ENCODE results near the gene PRKCA.
A peak's percentile ranks its signal among the peaks of the same experiment; 100 is the strongest.
"Not testable (repeated sequence)": the region's sequence is repeated elsewhere in the genome, so short reads cannot be mapped to it uniquely, and the experiment has no call there.

The PRKCA gene

DNA sequence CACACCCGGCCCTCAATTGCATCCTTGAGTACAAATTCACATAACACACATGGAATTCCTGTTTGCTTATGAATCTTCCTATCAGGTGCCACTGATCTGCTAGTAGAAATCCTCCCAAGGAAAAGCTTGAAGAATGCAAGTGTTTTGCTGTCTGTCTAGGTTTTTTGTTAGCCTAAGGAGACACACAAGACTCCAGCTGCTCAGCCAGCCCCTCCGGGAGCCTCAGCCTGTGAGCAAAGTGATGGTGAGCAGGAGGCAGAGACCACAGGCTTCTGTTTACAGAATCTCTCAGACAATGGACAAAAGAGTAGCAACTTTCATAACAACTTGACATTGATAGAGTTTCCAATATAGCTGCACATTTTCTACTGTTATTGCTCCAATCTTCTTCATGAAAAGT is 18.4 kb upstream of the PRKCA start:
- no peaks in the 10 kb centered on the region for H3K36me3 ChIP-seq
- no peaks in the 10 kb centered on the region for H3K27me3 ChIP-seq
- no peaks in the 10 kb centered on the region; the same call in 1 of the 2 replicates for H3K9me3 ChIP-seq
- H3K4me3 ChIP-seq (ENCODE audit: low read depth, low read length), result no peak overlapping the region
- DNase-seq, result no peak
- H3K4me1 ChIP-seq, result no peaks in the 10 kb centered on the region
- TF ChIP-seq, protein P1, sequence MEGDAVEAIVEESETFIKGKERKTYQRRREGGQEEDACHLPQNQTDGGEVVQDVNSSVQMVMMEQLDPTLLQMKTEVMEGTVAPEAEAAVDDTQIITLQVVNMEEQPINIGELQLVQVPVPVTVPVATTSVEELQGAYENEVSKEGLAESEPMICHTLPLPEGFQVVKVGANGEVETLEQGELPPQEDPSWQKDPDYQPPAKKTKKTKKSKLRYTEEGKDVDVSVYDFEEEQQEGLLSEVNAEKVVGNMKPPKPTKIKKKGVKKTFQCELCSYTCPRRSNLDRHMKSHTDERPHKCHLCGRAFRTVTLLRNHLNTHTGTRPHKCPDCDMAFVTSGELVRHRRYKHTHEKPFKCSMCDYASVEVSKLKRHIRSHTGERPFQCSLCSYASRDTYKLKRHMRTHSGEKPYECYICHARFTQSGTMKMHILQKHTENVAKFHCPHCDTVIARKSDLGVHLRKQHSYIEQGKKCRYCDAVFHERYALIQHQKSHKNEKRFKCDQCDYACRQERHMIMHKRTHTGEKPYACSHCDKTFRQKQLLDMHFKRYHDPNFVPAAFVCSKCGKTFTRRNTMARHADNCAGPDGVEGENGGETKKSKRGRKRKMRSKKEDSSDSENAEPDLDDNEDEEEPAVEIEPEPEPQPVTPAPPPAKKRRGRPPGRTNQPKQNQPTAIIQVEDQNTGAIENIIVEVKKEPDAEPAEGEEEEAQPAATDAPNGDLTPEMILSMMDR (IDR thresholded peaks at IDR 0.05; ENCODE audit: low read depth, low read length), result no peak

GRCh38 chr17:66285149-66285548 is 17.3 kb upstream of the PRKCA start:
- Histone ChIP-seq H3K36me3 (no peaks in the 10 kb centered on the region), H3K9me3 (no peaks in the 10 kb centered on the region; the same call in 1 of the 2 replicates), H3K4me3 (ENCODE audit: low read depth, low read length) (no peak overlapping the region), H3K4me1 (no peaks in the 10 kb centered on the region), H3K27me3 (no peaks in the 10 kb centered on the region)
- no peak for DNase-seq
- TF ChIP-seq, protein P1 (IDR thresholded peaks at IDR 0.05; ENCODE audit: low read depth, low read length), result no peak

GRCh38 chr17:66287911-66288310 is 14.5 kb upstream of the PRKCA start:
- DNase-seq, result no peak
- TF ChIP-seq, protein P1 (IDR thresholded peaks at IDR 0.05; ENCODE audit: low read depth, low read length), result no peak
- Histone ChIP-seq H3K27me3 (no peaks in the 10 kb centered on the region), H3K4me1 (no peaks in the 10 kb centered on the region), H3K4me3 (ENCODE audit: low read depth, low read length) (no peak overlapping the region), H3K36me3 (no peaks in the 10 kb centered on the region), H3K9me3 (no peaks in the 10 kb centered on the region; the same call in 1 of the 2 replicates)

DNA sequence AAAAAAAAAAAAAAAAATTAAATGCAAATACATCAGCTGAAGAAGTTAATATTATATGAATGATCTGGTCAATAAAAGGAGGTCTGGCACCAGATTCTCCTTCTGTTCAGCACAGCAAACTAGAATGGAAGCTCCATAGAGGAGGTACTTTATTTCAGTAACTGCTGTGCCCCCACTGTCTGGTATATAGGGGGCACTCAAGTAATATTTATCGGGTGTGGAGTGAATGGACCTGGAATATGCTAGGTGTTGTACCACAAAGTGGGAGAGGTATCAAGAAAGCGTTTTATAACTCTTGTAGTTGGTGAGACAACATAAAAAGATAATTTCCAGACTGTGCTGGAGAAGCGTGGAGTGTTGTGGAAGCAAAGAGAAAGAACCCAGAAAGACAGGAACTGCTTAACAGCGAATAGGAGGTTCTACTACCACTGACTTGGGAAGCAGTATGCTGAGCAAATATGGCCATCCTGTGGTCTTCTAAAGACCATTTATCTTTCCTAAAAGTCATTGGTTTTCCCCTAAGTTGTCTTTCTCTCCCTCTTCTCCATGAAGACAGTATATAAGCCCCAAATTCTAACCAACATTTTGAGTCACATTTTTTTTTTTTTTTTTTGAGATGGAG is 12.2 kb upstream of the PRKCA start:
- TF ChIP-seq, protein P1 (IDR thresholded peaks at IDR 0.05; ENCODE audit: low read depth, low read length), result peak; percentile 56
- peak; percentile 14 for DNase-seq
- Histone ChIP-seq H3K36me3 (no peaks in the 10 kb centered on the region), H3K4me3 (ENCODE audit: low read depth, low read length) (no peak overlapping the region), H3K9me3 (no peaks in the 10 kb centered on the region), H3K4me1 (0 out of 2 replicates have a peak, but pooled peaks cover 4% of the 10 kb centered on the region), H3K27me3 (no peaks in the 10 kb centered on the region)

DNA sequence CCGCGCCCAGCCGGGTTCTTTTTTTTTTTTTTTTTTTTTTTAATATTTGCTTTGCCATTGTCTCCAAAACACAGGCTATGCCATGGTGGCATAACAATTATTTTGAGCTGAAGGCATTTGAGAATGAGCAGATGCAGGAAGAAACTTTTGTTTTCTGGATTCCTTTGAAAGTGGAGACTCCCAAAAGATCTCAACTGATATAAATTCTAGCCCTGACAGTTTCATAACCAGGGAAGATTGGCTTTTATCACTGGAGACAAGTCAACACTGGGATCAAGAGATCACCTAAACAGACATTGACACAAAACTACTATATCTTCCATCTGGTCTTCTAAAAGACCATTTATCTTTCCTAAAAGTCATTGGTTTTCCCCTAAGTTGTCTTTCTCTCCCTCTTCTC is 10.1 kb upstream of the PRKCA start:
- no peak for DNase-seq
- TF ChIP-seq, protein P1 (IDR thresholded peaks at IDR 0.05; ENCODE audit: low read depth, low read length), result no peak
- H3K9me3 ChIP-seq, result no peaks in the 10 kb centered on the region

DNA sequence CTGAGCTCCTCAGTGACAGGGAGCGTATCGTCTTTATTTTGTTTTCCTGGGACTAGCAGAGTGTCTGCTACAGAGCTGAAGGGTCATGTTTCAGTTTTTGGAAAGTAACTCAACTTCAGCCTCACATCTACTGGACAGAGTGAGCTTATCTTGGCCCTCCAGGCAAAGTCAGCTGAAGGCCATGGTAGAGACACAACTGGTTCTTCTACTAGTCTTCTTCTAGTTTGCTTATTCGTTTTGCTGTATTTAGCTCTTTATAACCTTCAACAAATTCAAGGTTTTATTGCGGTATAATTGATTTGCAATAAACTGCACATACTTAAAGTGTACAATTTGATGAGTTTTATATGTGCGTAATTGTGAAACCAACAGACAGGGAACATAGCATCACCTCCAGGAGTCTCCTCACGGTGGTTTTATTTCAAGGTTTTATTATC is 6.1 kb upstream of the PRKCA start:
- peaks cover under 1% of the 10 kb centered on the region for H3K27me3 ChIP-seq
- no peak overlapping the region for H3K4me3 ChIP-seq (ENCODE audit: low read depth, low read length)
- H3K4me1 ChIP-seq, result 0 out of 2 replicates have a peak, but pooled peaks cover 4% of the 10 kb centered on the region
- no peak for DNase-seq
- TF ChIP-seq, protein P1 (IDR thresholded peaks at IDR 0.05; ENCODE audit: low read depth, low read length), result no peak
- H3K36me3 ChIP-seq, result no peaks in the 10 kb centered on the region
- no peaks in the 10 kb centered on the region for H3K9me3 ChIP-seq

More for the DNA sequence above, 10.1 kb upstream of the PRKCA start:
- H3K4me3 ChIP-seq (ENCODE audit: low read depth, low read length), result no peak overlapping the region
- H3K36me3 ChIP-seq, result no peaks in the 10 kb centered on the region
- H3K4me1 ChIP-seq, result 0 out of 2 replicates have a peak, but pooled peaks cover 4% of the 10 kb centered on the region
- no peaks in the 10 kb centered on the region for H3K27me3 ChIP-seq

DNA sequence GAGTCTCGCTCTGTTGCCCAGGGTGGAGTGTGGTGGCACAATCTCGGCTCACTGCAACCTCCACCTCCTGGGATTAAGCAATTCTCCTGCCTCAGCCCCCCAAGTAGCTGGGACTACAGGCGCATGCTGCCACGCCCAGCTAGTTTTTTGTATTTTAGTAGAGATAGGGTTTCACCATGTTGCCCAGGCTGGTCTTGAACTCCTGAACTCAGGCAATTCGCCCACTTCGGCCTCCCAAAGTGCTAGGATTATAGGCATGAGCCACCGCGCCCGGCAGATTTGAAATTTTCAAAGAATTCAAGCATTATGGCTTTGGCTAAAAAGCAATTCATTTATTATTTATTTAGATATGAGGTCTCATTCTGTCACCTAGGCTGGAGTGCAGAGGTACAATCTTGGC is 5.0 kb upstream of the PRKCA start:
- not testable (repeated sequence) for H3K9me3 ChIP-seq, H3K36me3 ChIP-seq

More for the DNA sequence above, 5.0 kb upstream of the PRKCA start:
- not testable (repeated sequence) for H3K4me3 ChIP-seq (ENCODE audit: low read depth, low read length); DNase-seq; H3K27me3 ChIP-seq; H3K4me1 ChIP-seq
